ELR (cell line): Measurements from ENCODE around the gene PLSCR1.

ENCODE experiments used
- DNase-seq: peaks from one replicate; pipeline ENCODE4 v3.0.0-alpha.2; 2015; ENCODE audit warnings: low read depth

The PLSCR1 gene

DNA sequence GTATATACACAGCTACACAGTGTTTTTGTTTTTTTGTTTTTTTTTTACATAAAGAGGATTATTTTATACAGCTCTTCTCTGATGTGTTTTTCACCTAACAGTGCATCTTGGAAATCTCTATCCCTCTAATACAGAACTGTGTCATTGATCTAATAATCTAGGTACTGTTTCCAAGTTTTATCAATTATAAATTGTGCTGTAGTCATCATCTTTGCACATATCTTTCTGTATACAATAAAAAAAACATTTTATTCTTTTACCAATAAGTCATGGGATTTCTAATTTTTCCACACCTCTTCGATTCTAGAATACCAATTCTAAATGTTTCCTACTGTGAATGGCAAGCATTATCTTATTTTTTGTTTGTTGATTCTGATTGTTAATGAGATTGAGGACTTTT lies 73.4 kb downstream of the PLSCR1 start:
- DNase-seq: no peak

- no peak for DNase-seq
Measured at GRCh38 chr3:146470425-146470990, 73.9 kb downstream of the PLSCR1 start.

GRCh38 chr3:146469150-146470017 lies 75.0 kb downstream of the PLSCR1 start, which contains the start of gene PLSCR2:
PLSCR2 (minus strand) TSS chr3:146469561; CDS start chr3:146459904, 9,657 bp downstream.
- DNase-seq: peak; percentile 21

GRCh38 chr3:146468671-146469149 lies 75.7 kb downstream of the PLSCR1 start:
- no peak for DNase-seq

DNA sequence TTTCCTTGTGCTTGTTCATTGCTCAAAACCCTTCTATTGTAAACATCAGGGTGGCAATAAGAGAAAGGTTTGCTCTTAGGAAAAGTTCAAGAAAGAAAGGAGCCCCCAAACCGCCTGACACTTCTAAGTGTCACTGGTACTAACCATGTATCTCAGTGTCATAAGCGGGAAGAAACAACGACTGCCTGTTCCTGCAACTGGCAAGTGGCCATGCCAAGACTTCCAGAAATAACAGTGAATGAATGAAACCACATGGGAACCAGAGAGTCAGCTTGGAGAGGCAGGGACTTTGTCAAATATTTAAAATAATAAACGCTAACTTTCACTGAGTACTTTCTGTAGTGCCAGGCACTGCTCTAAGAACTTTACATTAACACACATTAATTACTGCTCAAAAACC lies 76.2 kb downstream of the PLSCR1 start:
- no peak for DNase-seq

DNA sequence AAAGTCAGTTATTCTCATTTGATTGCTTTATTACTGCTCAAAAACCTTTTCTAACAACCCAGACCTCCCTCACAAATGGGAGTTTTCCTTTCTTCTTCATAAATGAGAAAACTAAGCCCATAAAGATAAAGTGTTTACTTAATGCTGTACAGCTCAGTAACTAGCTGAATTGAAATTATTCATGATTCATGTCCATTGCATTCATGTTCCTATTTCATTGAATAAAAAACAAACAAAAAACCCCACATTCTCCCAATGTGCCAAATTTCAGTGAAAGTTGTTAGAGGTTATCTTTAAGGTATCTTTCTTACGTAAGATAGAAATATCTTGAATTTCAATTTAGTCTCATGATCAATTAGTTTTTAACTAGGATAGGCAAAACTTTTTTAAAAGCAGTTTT lies 77.8 kb downstream of the PLSCR1 start:
- DNase-seq: peak; percentile 58

GRCh38 chr3:146465693-146466465 lies 78.5 kb downstream of the PLSCR1 start:
- DNase-seq: peak; percentile 19
